ENCODE data around the gene FABP2.
"Not testable (repeated sequence)": the region's sequence is repeated elsewhere in the genome, so short reads cannot be mapped to it uniquely, and the experiment has no call there.

The FABP2 gene

GRCh38 chr4:119307606-119308005 lies 14.3 kb downstream of the FABP2 start:
- no peak for DNase-seq

- DNase-seq: no peak
These were observed 17.5 kb downstream of the FABP2 start for GRCh38 chr4:119304431-119304830.

GRCh38 chr4:119303587-119304305 lies 18.2 kb downstream of the FABP2 start:
- no peak for DNase-seq

- no peak for DNase-seq
These were observed 19.7 kb downstream of the FABP2 start for GRCh38 chr4:119302073-119302832.

GRCh38 chr4:119300101-119300978 lies 21.6 kb downstream of the FABP2 start:
- DNase-seq: peak; percentile 94

- DNase-seq: no peak
These were observed 22.2 kb downstream of the FABP2 start for GRCh38 chr4:119299741-119300100.

DNA sequence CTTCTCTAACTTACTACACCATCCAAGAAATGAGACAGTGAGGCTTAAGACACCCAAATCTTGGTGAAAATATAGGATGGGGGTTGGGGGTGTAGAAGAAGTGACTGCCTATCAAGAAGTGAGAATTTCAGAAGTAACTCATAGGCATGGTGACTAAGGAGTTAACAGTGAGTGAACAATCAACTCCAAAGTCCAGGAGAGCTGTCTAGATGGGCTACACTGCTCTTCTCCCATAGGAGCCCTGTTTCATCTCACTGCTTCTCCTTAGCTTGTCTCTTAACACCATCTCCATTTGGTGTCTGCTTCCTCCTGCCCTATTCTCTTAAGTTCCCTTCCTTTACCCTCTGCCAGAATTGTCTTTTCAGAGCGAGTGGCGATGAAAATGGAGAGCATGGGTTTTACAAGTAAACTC lies 22.7 kb downstream of the FABP2 start:
- no peak for DNase-seq

DNA sequence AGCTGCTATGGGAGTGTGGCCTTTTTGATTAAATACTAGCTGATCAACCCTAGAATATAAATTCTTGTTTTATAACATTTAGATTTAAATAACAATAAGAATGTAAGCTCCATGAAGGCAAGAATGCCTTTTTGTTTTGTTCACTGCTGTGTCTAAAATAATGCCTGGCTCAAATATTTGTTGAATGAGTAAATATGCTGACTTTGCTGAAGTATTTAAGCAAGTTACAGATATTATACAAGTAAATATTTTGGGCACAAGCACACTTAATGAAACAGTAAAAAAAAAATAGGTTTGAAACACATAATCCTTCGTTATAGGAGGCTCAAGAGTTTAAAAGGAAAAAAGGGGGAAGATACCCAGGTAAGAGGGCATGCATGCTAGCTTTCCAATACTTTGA lies 24.1 kb downstream of the FABP2 start:
- no peak for DNase-seq

DNA sequence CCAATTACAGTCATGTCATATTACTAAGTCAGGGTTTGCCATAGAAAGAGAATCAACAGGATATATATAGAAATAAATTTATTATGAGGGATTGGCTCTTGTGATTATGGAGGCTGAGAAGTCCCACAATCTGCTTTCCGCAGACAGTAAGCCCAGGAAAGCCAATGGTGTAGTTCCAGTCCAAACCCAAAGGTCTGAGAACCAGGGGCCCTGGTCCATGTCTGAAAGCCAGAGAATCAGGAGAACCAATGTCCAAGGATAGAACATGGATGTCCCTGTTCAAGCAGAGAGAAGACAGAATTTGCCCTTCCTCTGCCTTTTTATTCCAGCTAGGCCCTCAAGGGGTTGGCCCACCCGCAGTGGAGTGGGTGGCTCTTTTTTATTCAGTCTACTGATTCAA lies 25.6 kb downstream of the FABP2 start:
- no peak for DNase-seq

DNA sequence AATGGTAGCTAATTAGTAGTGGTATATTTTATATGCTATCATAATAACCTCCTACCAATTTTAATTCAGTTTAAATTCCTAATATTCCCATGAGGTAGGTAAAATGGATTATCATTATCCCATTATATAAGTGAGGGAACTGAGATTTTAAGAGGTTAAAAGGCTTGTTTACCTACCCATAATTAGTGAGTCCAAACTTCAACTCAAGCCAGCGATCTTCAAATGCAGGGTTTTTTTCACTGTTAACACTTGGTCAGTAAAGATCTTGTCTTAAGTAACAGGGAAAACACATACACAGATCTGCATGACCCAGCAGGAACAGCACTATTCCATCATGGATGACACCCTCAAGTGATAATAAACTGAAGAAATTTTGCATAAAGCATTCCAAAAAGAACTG lies 31.3 kb downstream of the FABP2 start:
- no peak for DNase-seq

GRCh38 chr4:119289313-119289712 lies 32.6 kb downstream of the FABP2 start:
- DNase-seq: no peak

DNA sequence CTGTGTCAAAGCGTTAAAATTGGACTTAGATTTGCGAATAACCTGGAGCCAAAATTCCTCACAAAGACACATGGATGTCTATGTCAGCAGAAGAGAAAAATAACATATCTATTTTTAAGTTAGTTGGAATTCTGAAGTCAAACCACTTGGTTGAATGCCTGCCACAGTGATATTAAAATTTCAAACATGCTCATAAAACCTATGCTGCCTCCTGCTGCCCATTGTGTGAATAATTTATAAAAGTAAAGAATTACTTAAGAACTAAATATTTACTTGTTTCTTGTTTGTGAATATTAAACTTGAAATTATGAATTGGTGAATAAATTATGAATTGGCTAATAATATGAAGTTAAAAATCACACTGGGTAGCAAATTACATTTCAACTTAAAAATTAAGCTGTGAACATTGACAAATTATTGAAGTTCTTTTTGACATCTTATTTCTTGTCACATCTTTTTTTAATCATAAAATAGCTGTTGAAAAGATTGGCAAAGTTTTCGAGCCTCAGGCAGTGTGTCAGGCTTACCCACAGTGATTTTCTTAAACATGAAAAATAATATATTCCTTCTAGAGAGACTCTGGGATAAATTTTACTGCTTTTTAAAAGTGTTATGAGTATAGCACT lies 35.4 kb downstream of the FABP2 start:
- no peak for DNase-seq

DNA sequence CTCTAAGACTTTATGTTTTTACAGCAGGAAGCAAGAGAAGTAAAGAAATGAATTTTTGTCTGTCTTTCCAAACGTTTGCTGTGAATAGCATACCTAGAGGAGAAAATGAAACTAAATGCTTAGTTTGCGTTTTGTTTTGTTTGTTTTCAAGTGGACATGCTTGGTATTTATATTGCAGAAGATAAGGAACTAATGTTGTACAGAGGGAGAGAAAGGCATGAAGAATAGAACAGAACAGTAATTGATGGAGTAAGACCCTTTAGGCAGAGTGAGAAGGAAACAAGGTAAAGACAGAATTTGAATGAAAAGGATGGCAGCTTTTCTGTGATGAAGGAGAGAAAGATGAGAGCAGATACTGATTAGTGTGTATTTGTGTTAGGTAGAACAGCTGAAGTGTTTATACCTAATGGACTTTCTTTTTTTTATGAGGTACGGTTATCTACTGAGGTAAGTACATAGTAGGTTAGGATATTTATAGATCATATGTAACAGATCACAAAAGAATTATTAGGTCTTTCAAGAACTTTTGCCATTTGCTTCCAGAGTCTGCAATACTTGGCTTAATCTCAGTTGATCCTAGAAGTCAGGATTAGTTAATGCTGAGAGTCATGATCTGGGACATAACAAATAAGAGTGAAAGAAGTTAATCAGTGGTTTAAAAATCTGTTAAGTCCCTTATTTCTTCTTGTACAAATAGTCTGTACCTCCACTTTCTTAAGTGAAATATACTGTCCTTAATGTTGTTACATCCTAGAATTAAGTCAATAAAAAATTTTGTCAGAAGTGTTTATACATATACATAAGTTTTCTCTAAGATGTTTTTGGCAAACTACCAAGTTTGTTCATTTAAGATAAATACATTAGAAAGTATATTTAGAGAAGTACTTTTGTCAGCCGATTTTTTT lies 36.8 kb downstream of the FABP2 start:
- DNase-seq: no peak

- no peak for DNase-seq
These were observed 40.5 kb downstream of the FABP2 start for GRCh38 chr4:119281393-119281792.

- not testable (repeated sequence) for DNase-seq
These were observed 42.0 kb downstream of the FABP2 start for GRCh38 chr4:119279945-119280344.

GRCh38 chr4:119279541-119279940 lies 42.4 kb downstream of the FABP2 start:
- DNase-seq: not testable (repeated sequence)

DNA sequence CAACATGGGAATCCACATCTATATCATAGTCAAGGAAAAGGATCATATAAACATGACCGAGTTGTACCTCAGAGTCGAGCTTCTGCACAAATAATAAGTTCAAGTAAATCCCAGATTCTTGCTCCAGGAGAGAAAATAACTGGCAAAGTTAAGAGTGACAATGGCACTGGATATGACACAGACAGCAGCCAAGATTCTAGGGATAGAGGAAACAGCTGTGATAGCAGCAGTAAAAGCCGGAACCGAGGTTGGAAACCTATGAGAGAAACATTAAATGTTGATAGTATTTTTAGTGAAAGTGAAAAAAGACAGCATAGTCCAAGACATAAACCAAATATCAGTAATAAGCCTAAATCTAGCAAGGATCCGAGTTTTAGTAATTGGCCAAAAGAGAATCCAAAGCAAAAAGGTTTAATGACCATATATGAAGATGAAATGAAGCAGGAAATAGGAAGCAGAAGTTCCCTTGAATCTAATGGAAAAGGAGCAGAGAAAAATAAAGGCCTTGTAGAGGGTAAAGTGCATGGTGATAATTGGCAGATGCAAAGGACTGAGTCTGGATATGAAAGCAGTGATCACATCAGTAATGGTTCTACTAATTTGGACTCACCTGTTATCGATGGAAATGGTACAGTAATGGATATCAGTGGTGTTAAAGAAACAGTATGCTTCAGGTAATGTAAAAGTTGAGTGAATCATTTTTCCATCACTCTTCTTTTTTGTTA lies 50.4 kb downstream of the FABP2 start:
- no peak for DNase-seq

GRCh38 chr4:119268466-119268865 lies 53.5 kb downstream of the FABP2 start:
- DNase-seq: no peak

Data from stimulated activated CD8-positive, alpha-beta memory T cell treated with anti-CD3 and anti-CD28 coated beads, Interleukin-4, amount 100 ng/mL, for 48 hours (primary cell).